SK-N-MC (cell line): Measurements from ENCODE around the gene IL17C.
"Not testable (repeated sequence)": the region's sequence is repeated elsewhere in the genome, so short reads cannot be mapped to it uniquely, and the experiment has no call there.

Experiments
- EZH2 ChIP-seq: fragments of 200-600 bp; sonication (generic); IDR thresholded peaks from one replicate; pipeline ENCODE4 v1.6.1; 2017; ENCODE audit warnings: antibody characterized with exemption
- POLR2AphosphoS5 ChIP-seq: IDR thresholded peaks from 2 replicates; pipeline ENCODE4 v1.6.1; 2012; ENCODE audit warnings: mild to moderate bottlenecking, low read depth, low read length, borderline replicate concordance

DNA sequence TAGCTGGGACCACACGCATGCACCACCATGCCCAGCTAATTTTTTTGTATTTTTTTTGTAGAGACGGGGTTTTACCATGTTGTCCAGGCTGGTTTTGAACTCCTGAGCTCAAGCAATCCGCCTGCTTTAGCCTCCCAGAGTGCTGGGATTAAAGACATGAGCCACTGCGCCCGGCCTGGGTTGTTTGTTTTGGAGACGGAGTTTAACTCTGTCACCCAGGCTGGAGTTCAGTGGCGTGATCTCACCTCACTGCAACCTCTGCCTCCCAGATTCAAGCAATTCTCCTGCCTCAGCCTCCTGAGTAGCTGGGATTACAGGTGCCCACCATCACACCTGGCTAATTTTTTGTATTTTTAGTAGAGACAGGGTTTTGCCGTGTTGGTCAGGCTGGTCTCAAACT is 28.9 kb upstream of the IL17C start:
- not testable (repeated sequence) for TF ChIP-seq EZH2, POLR2AphosphoS5
